ENCODE measurements around the gene PAQR7.

- TF ChIP-seq CTCF (conservative IDR thresholded peaks at IDR 0.05) (no peak), ZFX (IDR thresholded peaks at IDR 0.05) (no peak)
Observed at GRCh38 chr1:25877155-25877554, 1.6 kb upstream of the PAQR7 start.
